NCI-H345 (cell line): ENCODE data around the gene MZB1.
"Not testable (repeated sequence)": the region's sequence is repeated elsewhere in the genome, so short reads cannot be mapped to it uniquely, and the experiment has no call there.

ENCODE experiments used
- DNase-seq: peaks from one replicate; lab custom pipeline; 2025; lab: John Stamatoyannopoulos, UW

MZB1 gene

GRCh38 chr5:139410121-139410992, 20.6 kb upstream of the MZB1 start:
- no peak for DNase-seq

DNA sequence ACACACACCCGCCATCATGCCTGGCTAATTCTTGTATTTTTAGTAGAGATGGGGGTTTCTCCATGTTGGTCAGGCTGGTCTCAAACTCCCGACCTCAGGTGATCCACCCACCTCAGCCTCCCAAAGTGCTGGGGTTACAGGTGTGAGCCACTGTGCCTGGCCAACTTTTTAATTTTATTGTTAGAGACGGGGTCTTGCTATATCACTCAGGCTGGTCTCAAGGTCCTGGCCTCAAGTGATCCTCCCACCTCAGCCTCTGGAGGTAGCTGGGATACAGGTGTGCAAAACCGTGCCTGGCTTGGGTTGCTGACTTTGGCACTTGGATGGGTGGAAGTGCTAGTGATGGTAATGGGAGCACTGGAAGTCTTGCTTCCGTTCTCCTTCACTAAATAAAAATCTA, 19.4 kb upstream of the MZB1 start:
- not testable (repeated sequence) for DNase-seq

DNA sequence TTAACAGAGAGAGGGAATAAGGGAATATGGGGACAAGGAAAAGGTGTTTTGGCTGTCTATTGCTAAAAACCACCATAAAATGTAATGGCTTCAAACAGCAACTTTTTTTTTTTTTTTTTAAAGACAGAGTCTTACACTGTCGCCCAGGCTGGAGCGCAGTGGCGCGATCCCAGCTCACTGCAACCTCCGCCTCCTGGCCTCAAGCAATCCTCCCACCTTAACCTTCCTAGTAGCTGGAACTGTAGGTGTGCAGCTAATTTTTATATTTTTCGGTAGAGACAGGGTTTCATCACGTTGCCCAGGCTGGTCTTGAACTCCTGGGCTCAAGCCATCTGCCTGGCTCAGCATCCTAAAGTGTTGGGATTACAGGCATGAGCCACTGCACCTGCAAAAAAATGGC, 18.5 kb upstream of the MZB1 start:
- DNase-seq: no peak

DNA sequence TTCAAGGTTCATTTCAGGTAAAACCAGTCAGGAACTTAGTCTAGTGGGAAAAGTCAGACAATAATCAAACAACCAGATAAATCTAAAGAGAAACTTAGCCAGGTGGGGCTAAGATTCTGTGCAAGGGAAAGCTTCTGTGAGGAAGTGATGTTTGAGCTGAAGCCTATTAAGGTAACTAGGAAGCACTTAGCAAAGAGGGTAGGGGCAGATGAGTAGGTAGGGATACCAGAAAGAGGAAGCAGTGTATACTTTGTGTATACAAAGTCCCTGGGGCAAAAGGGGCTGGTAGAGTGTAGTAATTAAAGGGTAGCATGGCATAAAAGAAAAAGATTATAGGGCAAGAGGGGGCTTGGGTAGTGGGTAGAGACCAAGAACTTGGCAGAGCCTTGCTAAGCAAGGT, 17.8 kb upstream of the MZB1 start:
- DNase-seq: no peak

DNA sequence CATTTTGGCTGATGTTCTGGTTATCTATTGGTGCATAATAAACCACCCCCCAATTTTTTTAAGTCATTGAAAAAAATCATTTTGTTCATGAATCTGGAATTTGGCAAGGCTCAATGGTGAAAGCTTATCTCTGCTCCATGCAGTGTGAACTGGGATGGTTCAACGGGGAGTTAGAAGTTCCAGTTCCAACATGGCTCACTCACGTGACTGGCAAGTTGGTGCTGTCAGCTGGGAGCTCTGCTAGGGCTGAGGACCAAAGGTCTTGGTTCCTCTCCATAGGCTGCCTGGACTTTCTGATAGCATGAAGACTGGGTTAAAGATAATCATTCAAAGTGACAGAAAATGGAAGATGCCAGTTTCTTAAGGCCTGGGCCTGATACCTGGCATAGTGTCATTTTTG, 17.2 kb upstream of the MZB1 start:
- no peak for DNase-seq

DNA sequence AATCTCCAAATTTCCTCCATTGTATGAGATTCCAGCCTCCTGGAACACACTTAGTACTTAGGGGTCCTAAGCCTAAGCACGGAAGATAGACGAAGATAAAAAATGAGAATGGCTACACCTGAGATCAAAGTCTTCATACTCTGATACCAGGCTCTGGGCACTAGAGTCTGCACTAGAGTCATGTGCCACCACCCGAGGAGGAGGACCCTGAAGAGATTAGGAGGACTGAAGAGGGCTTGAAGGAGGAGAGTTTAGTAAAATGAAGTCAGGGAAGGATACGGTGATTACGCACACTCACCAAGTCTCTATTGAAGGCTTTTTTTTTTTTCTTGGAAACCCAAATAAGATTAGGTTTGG, 14.7 kb upstream of the MZB1 start:
- no peak for DNase-seq

- DNase-seq: peak; percentile 97
Observed at GRCh38 chr5:139403787-139404483, 14.2 kb upstream of the MZB1 start, which contains the start of gene SPATA24. SPATA24 (minus strand) TSS chr5:139404089; CDS start chr5:139404060, 29 bp downstream.

- DNase-seq: no peak
Observed at GRCh38 chr5:139403418-139403786, 13.7 kb upstream of the MZB1 start.

GRCh38 chr5:139402561-139403158, 12.9 kb upstream of the MZB1 start:
- DNase-seq: peak; percentile 37

- no peak for DNase-seq
Observed at GRCh38 chr5:139401546-139401945, 11.8 kb upstream of the MZB1 start.

- no peak for DNase-seq
Observed at GRCh38 chr5:139399501-139400121, 9.9 kb upstream of the MZB1 start.

GRCh38 chr5:139397921-139398320, 8.2 kb upstream of the MZB1 start:
- DNase-seq: peak; percentile 31

GRCh38 chr5:139396691-139397090, 7.0 kb upstream of the MZB1 start:
- no peak for DNase-seq

DNA sequence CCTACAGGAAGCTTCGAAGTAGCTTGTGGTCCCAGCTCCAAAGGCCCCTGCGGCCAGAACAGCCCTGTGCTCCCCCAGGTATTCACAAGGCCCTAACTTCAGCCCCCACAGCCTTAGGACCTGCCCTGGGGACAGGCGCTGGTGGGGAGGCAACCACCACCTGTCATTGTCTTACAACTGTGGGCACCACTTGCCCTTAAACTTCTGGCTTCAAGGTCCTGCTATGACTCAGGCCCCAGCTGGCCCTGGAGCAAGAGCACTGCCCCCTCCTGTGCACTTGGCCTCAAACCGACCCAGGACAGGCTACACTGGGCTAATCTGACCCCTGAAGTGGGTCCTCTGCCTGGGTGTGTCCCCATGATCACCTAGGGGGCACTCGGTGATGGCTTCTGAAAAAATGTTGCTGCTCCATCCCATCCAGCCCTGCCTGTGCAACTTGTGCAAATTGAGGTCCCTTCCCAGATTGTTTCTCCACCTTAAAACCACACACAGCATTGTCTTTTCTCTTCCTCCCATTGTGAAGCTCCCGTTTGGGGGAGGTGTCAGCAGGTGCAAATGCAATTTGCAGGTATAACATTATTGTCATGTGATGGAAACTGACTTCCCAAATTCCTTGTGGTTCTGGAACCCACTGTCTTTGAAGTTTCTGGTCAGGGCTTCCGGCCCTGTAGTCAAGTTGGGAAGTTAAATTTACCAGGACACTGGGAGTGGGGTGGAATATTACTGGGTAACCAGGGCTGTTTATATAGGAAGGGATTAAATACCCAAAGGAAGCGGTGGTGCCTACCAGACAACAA, 6.3 kb upstream of the MZB1 start:
- no peak for DNase-seq

GRCh38 chr5:139394654-139395566, 5.2 kb upstream of the MZB1 start, which contains the start of gene PROB1:
PROB1 (minus strand) TSS chr5:139395104; CDS start chr5:139395081, 23 bp downstream.
- DNase-seq: no peak

DNA sequence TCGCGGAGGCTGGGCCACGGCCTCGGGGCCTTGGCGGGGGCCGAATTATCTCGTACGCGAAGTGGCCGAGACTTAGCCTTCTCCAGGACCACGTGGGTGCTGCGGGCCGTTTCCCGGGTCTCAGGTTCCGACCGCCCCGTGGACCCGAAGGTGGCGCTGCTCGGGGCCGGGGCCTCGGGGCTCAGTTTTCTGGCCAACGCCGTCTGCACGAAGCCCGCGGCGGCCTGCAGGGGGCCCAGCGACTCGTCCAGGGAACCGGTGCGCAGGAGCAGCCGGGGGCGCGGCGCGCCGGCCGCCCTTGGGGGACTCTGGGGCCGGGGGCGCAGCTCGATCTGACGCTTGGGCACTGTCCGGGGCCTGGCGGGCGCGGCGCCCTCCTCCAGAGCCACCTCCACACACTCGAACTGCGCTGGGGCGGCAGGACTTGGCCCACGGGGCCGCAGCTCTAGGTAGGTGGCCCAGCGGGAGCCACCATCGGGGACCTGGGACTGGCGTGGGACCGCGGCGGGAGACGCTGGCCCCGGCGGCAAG, 4.5 kb upstream of the MZB1 start:
- DNase-seq: no peak

GRCh38 chr5:139393497-139394122, 3.9 kb upstream of the MZB1 start:
- no peak for DNase-seq

- peak; percentile 50 for DNase-seq
Observed at GRCh38 chr5:139392678-139393496, 3.2 kb upstream of the MZB1 start.

- no peak for DNase-seq
Observed at GRCh38 chr5:139392324-139392677, 2.6 kb upstream of the MZB1 start.
